ENCODE results near the gene BICD1.
"Not testable (repeated sequence)": the region's sequence is repeated elsewhere in the genome, so short reads cannot be mapped to it uniquely, and the experiment has no call there.

The BICD1 gene

GRCh38 chr12:32229971-32230612 is 123.4 kb downstream of the BICD1 start:
- Histone ChIP-seq H3K9me3 (ENCODE audit: control insufficient read depth, low read length) (no peaks in the 10 kb centered on the region), H3K36me3 (ENCODE audit: control insufficient read depth, insufficient read depth, low read length) (no peaks in the 10 kb centered on the region), H3K27me3 (replicated peaks; ENCODE audit: control insufficient read depth, insufficient read depth, low read length, poor library complexity, severe bottlenecking) (no peaks in the 10 kb centered on the region), H3K4me3 (ENCODE audit: insufficient read depth, low read depth, low read length, poor library complexity, severe bottlenecking) (no peak overlapping the region), H3K27ac (ENCODE audit: insufficient read depth, low read length, poor library complexity, severe bottlenecking) (no peak overlapping the region), H3K4me1 (ENCODE audit: control insufficient read depth, insufficient read depth, low read length, poor library complexity, severe bottlenecking) (no peaks in the 10 kb centered on the region)
- DNase-seq = no peak

GRCh38 chr12:32230613-32230993 is 124.0 kb downstream of the BICD1 start:
- H3K36me3 ChIP-seq (ENCODE audit: control insufficient read depth, insufficient read depth, low read length) = no peaks in the 10 kb centered on the region
- H3K27me3 ChIP-seq (replicated peaks; ENCODE audit: control insufficient read depth, insufficient read depth, low read length, poor library complexity, severe bottlenecking) = no peaks in the 10 kb centered on the region
- no peak overlapping the region for H3K4me3 ChIP-seq (ENCODE audit: insufficient read depth, low read depth, low read length, poor library complexity, severe bottlenecking)
- H3K4me1 ChIP-seq (ENCODE audit: control insufficient read depth, insufficient read depth, low read length, poor library complexity, severe bottlenecking) = no peaks in the 10 kb centered on the region
- H3K9me3 ChIP-seq (ENCODE audit: control insufficient read depth, low read length) = no peaks in the 10 kb centered on the region
- DNase-seq = no peak
- no peak overlapping the region for H3K27ac ChIP-seq (ENCODE audit: insufficient read depth, low read length, poor library complexity, severe bottlenecking)

DNA sequence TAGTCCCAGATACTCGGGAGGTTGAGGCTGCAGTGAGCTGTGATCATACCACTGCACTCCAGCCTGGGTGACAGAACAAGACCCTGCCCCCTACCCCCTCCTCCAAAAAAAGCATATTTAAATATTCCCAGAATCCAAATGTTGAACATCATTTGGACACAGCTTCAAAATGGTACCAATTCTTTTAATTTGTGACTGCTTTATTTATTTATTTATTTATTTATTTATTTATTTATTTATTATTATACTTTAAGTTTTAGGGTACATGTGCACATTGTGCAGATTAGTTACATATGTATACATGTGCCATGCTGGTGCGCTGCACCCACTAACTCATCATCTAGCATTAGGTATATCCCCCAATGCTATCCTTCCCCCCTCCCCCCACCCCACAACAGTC is 124.7 kb downstream of the BICD1 start:
- H3K27me3 ChIP-seq (replicated peaks; ENCODE audit: control insufficient read depth, insufficient read depth, low read length, poor library complexity, severe bottlenecking); H3K4me3 ChIP-seq (ENCODE audit: insufficient read depth, low read depth, low read length, poor library complexity, severe bottlenecking); H3K36me3 ChIP-seq (ENCODE audit: control insufficient read depth, insufficient read depth, low read length); DNase-seq; H3K9me3 ChIP-seq (ENCODE audit: control insufficient read depth, low read length); H3K27ac ChIP-seq (ENCODE audit: insufficient read depth, low read length, poor library complexity, severe bottlenecking); H3K4me1 ChIP-seq (ENCODE audit: control insufficient read depth, insufficient read depth, low read length, poor library complexity, severe bottlenecking): not testable (repeated sequence)

DNA sequence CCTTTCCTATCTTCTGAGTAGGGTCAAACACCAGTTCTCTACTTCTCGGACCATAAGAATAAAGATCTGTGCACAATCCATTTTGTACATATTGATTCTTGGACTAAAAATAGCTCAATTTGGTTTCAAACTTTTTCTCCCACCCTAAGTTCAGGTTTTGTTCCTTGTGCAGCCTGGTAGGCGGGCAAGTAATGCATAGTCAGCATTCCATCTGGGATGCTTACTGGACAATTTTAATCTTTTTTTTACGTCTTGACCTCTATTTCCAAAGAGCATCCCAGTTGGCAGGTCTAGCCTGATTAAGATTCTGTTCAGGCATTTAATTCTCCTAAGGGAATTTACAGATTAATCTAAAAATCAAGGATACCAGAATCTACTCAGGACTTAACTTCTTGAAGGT is 126.9 kb downstream of the BICD1 start:
- H3K36me3 ChIP-seq (ENCODE audit: control insufficient read depth, insufficient read depth, low read length) = no peaks in the 10 kb centered on the region
- H3K27me3 ChIP-seq (replicated peaks; ENCODE audit: control insufficient read depth, insufficient read depth, low read length, poor library complexity, severe bottlenecking) = no peaks in the 10 kb centered on the region
- H3K27ac ChIP-seq (ENCODE audit: insufficient read depth, low read length, poor library complexity, severe bottlenecking) = no peak overlapping the region
- no peaks in the 10 kb centered on the region for H3K9me3 ChIP-seq (ENCODE audit: control insufficient read depth, low read length)
- no peak overlapping the region for H3K4me3 ChIP-seq (ENCODE audit: insufficient read depth, low read depth, low read length, poor library complexity, severe bottlenecking)
- no peaks in the 10 kb centered on the region for H3K4me1 ChIP-seq (ENCODE audit: control insufficient read depth, insufficient read depth, low read length, poor library complexity, severe bottlenecking)
- DNase-seq = no peak

GRCh38 chr12:32235251-32235650 is 128.6 kb downstream of the BICD1 start:
- Histone ChIP-seq H3K27ac (ENCODE audit: insufficient read depth, low read length, poor library complexity, severe bottlenecking) (no peak overlapping the region), H3K27me3 (replicated peaks; ENCODE audit: control insufficient read depth, insufficient read depth, low read length, poor library complexity, severe bottlenecking) (no peaks in the 10 kb centered on the region), H3K9me3 (ENCODE audit: control insufficient read depth, low read length) (no peaks in the 10 kb centered on the region), H3K4me1 (ENCODE audit: control insufficient read depth, insufficient read depth, low read length, poor library complexity, severe bottlenecking) (no peaks in the 10 kb centered on the region), H3K4me3 (ENCODE audit: insufficient read depth, low read depth, low read length, poor library complexity, severe bottlenecking) (no peak overlapping the region), H3K36me3 (ENCODE audit: control insufficient read depth, insufficient read depth, low read length) (no peaks in the 10 kb centered on the region)
- no peak for DNase-seq

- Histone ChIP-seq H3K4me3 (ENCODE audit: insufficient read depth, low read depth, low read length, poor library complexity, severe bottlenecking) (no peak overlapping the region), H3K27ac (ENCODE audit: insufficient read depth, low read length, poor library complexity, severe bottlenecking) (no peak overlapping the region), H3K36me3 (ENCODE audit: control insufficient read depth, insufficient read depth, low read length) (no peaks in the 10 kb centered on the region), H3K9me3 (ENCODE audit: control insufficient read depth, low read length) (no peaks in the 10 kb centered on the region), H3K27me3 (replicated peaks; ENCODE audit: control insufficient read depth, insufficient read depth, low read length, poor library complexity, severe bottlenecking) (no peaks in the 10 kb centered on the region), H3K4me1 (ENCODE audit: control insufficient read depth, insufficient read depth, low read length, poor library complexity, severe bottlenecking) (no peaks in the 10 kb centered on the region)
- no peak for DNase-seq
Measured at GRCh38 chr12:32240162-32240561, 133.5 kb downstream of the BICD1 start.

DNA sequence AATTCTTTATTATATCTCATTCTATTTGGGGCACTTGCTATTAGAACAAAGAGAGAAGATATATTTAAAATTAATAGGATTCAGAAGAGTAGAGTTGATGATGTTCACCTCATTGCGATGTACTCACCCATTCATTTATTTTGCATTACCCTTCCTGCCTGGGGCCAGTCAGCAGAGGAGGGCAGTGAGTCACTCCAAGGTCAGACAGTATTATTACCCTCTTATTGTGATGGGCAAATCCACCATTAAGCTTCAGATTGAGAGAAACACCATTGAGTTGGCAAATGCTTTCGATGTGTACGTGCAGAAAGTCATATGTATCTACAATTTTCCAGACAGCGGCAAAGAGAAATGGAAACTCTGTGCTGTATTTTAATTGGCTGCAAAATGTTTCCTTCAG is 134.2 kb downstream of the BICD1 start:
- no peaks in the 10 kb centered on the region for H3K27me3 ChIP-seq (replicated peaks; ENCODE audit: control insufficient read depth, insufficient read depth, low read length, poor library complexity, severe bottlenecking)
- no peaks in the 10 kb centered on the region for H3K36me3 ChIP-seq (ENCODE audit: control insufficient read depth, insufficient read depth, low read length)
- no peak for DNase-seq
- H3K4me3 ChIP-seq (ENCODE audit: insufficient read depth, low read depth, low read length, poor library complexity, severe bottlenecking) = no peak overlapping the region
- H3K27ac ChIP-seq (ENCODE audit: insufficient read depth, low read length, poor library complexity, severe bottlenecking) = no peak overlapping the region
- no peaks in the 10 kb centered on the region for H3K9me3 ChIP-seq (ENCODE audit: control insufficient read depth, low read length)
- H3K4me1 ChIP-seq (ENCODE audit: control insufficient read depth, insufficient read depth, low read length, poor library complexity, severe bottlenecking) = no peaks in the 10 kb centered on the region

DNA sequence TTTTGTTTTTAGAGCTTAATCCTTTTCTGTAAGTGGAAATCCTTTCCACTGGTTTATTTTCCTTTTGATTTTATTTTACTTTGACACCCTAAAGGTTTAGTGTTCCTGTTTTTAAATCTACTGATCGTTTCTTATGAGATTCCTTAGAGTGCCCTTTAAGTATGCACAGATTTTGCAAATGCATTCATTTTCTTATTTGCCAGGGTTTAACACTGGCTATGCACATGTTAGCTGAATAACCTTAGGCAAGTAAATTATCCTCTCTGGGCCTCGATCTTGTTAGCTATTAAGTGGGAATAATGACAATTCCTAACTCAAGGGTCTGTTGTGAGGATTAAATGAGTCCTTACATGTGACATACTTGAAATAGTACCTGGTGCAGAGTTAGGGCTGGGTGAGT is 136.0 kb downstream of the BICD1 start:
- Histone ChIP-seq H3K4me1 (ENCODE audit: control insufficient read depth, insufficient read depth, low read length, poor library complexity, severe bottlenecking) (no peaks in the 10 kb centered on the region), H3K4me3 (ENCODE audit: insufficient read depth, low read depth, low read length, poor library complexity, severe bottlenecking) (no peak overlapping the region), H3K36me3 (ENCODE audit: control insufficient read depth, insufficient read depth, low read length) (no peaks in the 10 kb centered on the region), H3K27ac (ENCODE audit: insufficient read depth, low read length, poor library complexity, severe bottlenecking) (no peak overlapping the region), H3K9me3 (ENCODE audit: control insufficient read depth, low read length) (no peaks in the 10 kb centered on the region), H3K27me3 (replicated peaks; ENCODE audit: control insufficient read depth, insufficient read depth, low read length, poor library complexity, severe bottlenecking) (no peaks in the 10 kb centered on the region)
- DNase-seq = no peak

GRCh38 chr12:32248441-32249140 is 141.9 kb downstream of the BICD1 start:
- Histone ChIP-seq H3K4me3 (ENCODE audit: insufficient read depth, low read depth, low read length, poor library complexity, severe bottlenecking) (no peak overlapping the region), H3K4me1 (ENCODE audit: control insufficient read depth, insufficient read depth, low read length, poor library complexity, severe bottlenecking) (no peaks in the 10 kb centered on the region), H3K9me3 (ENCODE audit: control insufficient read depth, low read length) (no peaks in the 10 kb centered on the region), H3K36me3 (ENCODE audit: control insufficient read depth, insufficient read depth, low read length) (no peaks in the 10 kb centered on the region), H3K27me3 (replicated peaks; ENCODE audit: control insufficient read depth, insufficient read depth, low read length, poor library complexity, severe bottlenecking) (no peaks in the 10 kb centered on the region), H3K27ac (ENCODE audit: insufficient read depth, low read length, poor library complexity, severe bottlenecking) (no peak overlapping the region)
- DNase-seq = no peak

DNA sequence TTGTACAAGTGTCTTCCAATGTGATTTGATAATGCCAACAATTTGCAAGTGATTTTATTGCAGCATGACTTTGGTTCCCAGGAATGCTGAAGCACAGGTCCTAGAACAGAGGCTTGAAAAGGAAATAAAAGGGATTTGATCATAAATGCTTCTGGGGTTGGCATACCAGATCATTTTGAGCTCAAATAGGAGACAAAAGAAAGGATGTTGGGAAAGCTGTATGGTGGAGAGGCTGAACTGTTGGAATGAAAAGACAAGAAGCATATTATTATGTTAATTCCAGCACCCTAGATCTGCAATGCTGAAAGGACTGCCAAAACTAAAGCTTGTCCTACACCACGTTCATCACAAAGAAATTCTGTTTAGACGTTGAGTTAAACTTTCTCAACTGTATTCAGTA is 143.1 kb downstream of the BICD1 start:
- Histone ChIP-seq H3K27me3 (replicated peaks; ENCODE audit: control insufficient read depth, insufficient read depth, low read length, poor library complexity, severe bottlenecking) (no peaks in the 10 kb centered on the region), H3K27ac (ENCODE audit: insufficient read depth, low read length, poor library complexity, severe bottlenecking) (no peak overlapping the region), H3K36me3 (ENCODE audit: control insufficient read depth, insufficient read depth, low read length) (no peaks in the 10 kb centered on the region), H3K4me1 (ENCODE audit: control insufficient read depth, insufficient read depth, low read length, poor library complexity, severe bottlenecking) (no peaks in the 10 kb centered on the region), H3K9me3 (ENCODE audit: control insufficient read depth, low read length) (no peaks in the 10 kb centered on the region), H3K4me3 (ENCODE audit: insufficient read depth, low read depth, low read length, poor library complexity, severe bottlenecking) (no peak overlapping the region)
- no peak for DNase-seq

All from effector memory CD4-positive, alpha-beta T cell (primary cell).